MM.1S (cell line): Measurements from ENCODE around the gene MECP2.

Experiments used
- DNase-seq: peaks from one replicate; pipeline ENCODE4 v3.0.0-alpha.2; 2015
- H2AFZ ChIP-seq: fragments of 300-600 bp; sonication (generic); 2 replicates; pipeline ENCODE4 v1.6.0; 2016; ENCODE audit warnings: antibody characterized with exemption, low read length
- H3F3A ChIP-seq: fragments of 300-600 bp; sonication (generic); 2 replicates; pipeline ENCODE4 v1.6.1; 2016; ENCODE audit warnings: mild to moderate bottlenecking, antibody characterized with exemption, low read length, moderate library complexity, mixed read lengths; ENCODE audit not compliant: insufficient read depth
- H3K27ac ChIP-seq: fragments of 300-600 bp; sonication (generic); 2 replicates; pipeline ENCODE4 v1.5.1; 2016; ENCODE audit warnings: mild to moderate bottlenecking, low read length
- H3K27me3 ChIP-seq: fragments of 300-600 bp; sonication (generic); replicated peaks from 2 replicates; pipeline ENCODE4 v1.6.0; 2016; ENCODE audit warnings: low read length; ENCODE audit not compliant: insufficient read depth
- H3K36me3 ChIP-seq: fragments of 300-600 bp; sonication (generic); replicated peaks from 2 replicates; pipeline ENCODE4 v1.6.1; 2016; ENCODE audit warnings: mild to moderate bottlenecking, low read length, mixed read lengths; ENCODE audit not compliant: insufficient read depth
- H3K4me1 ChIP-seq: fragments of 300-600 bp; sonication (generic); 2 replicates; pipeline ENCODE4 v1.6.1; 2016; ENCODE audit warnings: low read length, mixed read lengths
- H3K4me2 ChIP-seq: fragments of 300-600 bp; sonication (generic); 2 replicates; pipeline ENCODE4 v1.6.0; 2016; ENCODE audit warnings: low read depth, low read length
- H3K4me3 ChIP-seq: fragments of 300-600 bp; sonication (generic); 2 replicates; pipeline ENCODE4 v1.5.1; 2016; ENCODE audit warnings: low read length, mixed read lengths
- H3K79me2 ChIP-seq: fragments of 300-600 bp; sonication (generic); 2 replicates; pipeline ENCODE4 v1.6.1; 2016; ENCODE audit warnings: mixed run types, low read length, mixed read lengths
- H3K9ac ChIP-seq: fragments of 300-600 bp; sonication (generic); 2 replicates; pipeline ENCODE4 v1.6.1; 2016; ENCODE audit warnings: low read length, mixed read lengths
- H3K9me2 ChIP-seq: fragments of 300-600 bp; sonication (generic); replicated peaks from 2 replicates; pipeline ENCODE4 v1.6.1; 2016; ENCODE audit warnings: mild to moderate bottlenecking, low read length, mixed read lengths; ENCODE audit not compliant: insufficient read depth
- H3K9me3 ChIP-seq: fragments of 300-600 bp; sonication (generic); replicated peaks from 2 replicates; pipeline ENCODE4 v1.6.1; 2016; ENCODE audit warnings: mild to moderate bottlenecking, low read length, mixed read lengths; ENCODE audit not compliant: insufficient read depth
- H4K20me1 ChIP-seq: fragments of 300-600 bp; sonication (generic); 2 replicates; pipeline ENCODE4 v1.6.1; 2016; ENCODE audit warnings: mild to moderate bottlenecking, low read length, moderate library complexity, mixed read lengths; ENCODE audit not compliant: insufficient read depth
- EZH2 ChIP-seq: fragments of 300-600 bp; sonication (generic); optimal IDR thresholded peaks from 2 replicates; pipeline ENCODE3; 2017; ENCODE audit warnings: low read depth, mild to moderate bottlenecking, antibody characterized with exemption, low read length, mixed read lengths
- EZH2phosphoT487 ChIP-seq: fragments of 300-600 bp; sonication (generic); IDR thresholded peaks from 2 replicates; pipeline ENCODE4 v1.6.1; 2018; ENCODE audit warnings: antibody characterized with exemption, low read length
- TF ChIP-seq, protein P1 (sequence below): fragments of 300-600 bp; sonication (generic); IDR thresholded peaks from 2 replicates; pipeline ENCODE4 v1.5.1; 2016; ENCODE audit warnings: antibody characterized with exemption, low read length, mixed read lengths

Gene MECP2

DNA sequence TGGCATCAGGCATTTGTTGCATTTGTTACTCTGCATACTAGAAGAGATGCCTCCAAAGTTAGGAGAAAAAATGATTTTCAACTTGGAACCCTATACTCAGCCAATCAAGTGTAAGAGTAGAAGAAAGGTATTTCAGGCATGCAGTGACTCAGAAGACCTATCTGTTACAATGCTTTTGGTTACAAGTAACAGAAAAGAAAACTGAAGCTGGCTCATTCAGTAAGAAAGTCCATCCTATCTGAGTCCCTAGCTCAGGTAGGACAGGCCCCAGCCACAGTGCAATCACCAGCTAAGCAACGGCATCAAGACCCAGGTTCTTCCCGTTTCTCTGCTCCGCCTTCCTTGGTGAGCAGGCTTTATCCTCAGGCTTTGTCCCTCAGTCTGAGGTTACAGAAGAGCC, 23.3 kb downstream of the MECP2 start:
- Histone ChIP-seq H3K79me2 (peaks cover 72% of the 10 kb centered on the region), H4K20me1 (no peaks in the 10 kb centered on the region), H3K9ac (no peak overlapping the region), H3K27me3 (no peaks in the 10 kb centered on the region), H3K9me2 (no peaks in the 10 kb centered on the region), H2AFZ (no peak overlapping the region), H3F3A (no peaks in the 10 kb centered on the region), H3K4me3 (no peak overlapping the region), H3K4me2 (no peak overlapping the region), H3K36me3 (no peaks in the 10 kb centered on the region), H3K27ac (no peak overlapping the region), H3K4me1 (no peaks in the 10 kb centered on the region), H3K9me3 (no peaks in the 10 kb centered on the region)
- TF ChIP-seq EZH2 = no peak
- TF ChIP-seq EZH2phosphoT487 = no peak
- TF ChIP-seq, protein P1, sequence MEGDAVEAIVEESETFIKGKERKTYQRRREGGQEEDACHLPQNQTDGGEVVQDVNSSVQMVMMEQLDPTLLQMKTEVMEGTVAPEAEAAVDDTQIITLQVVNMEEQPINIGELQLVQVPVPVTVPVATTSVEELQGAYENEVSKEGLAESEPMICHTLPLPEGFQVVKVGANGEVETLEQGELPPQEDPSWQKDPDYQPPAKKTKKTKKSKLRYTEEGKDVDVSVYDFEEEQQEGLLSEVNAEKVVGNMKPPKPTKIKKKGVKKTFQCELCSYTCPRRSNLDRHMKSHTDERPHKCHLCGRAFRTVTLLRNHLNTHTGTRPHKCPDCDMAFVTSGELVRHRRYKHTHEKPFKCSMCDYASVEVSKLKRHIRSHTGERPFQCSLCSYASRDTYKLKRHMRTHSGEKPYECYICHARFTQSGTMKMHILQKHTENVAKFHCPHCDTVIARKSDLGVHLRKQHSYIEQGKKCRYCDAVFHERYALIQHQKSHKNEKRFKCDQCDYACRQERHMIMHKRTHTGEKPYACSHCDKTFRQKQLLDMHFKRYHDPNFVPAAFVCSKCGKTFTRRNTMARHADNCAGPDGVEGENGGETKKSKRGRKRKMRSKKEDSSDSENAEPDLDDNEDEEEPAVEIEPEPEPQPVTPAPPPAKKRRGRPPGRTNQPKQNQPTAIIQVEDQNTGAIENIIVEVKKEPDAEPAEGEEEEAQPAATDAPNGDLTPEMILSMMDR = no peak
- DNase-seq = no peak

DNA sequence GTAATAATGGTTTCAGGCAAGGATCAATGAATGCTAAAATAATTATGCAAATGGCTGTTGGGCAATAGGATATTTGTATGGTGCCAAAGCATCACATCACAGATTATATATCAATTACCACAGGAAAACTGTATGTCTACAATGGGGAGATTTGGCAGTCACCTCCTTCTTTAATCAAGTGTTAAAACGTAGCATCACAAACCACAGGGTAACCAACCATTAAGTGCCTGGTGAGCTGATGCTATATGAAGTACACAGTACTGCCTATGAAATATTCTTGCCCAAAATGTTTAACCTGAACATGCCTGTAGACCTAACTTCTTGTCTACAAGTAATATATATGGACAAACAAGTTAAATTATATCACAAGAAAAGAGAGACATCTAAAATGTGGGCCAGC, 25.3 kb downstream of the MECP2 start:
- H3K27ac ChIP-seq = no peak overlapping the region
- DNase-seq = no peak
- peaks cover 79% of the 10 kb centered on the region for H3K79me2 ChIP-seq
- no peaks in the 10 kb centered on the region for H3F3A ChIP-seq
- H3K27me3 ChIP-seq = no peaks in the 10 kb centered on the region
- no peak overlapping the region for H3K4me2 ChIP-seq
- H3K9me3 ChIP-seq = no peaks in the 10 kb centered on the region
- no peaks in the 10 kb centered on the region for H3K4me1 ChIP-seq
- no peak overlapping the region for H3K4me3 ChIP-seq
- H3K9me2 ChIP-seq = no peaks in the 10 kb centered on the region
- TF ChIP-seq, protein P1 = no peak
- TF ChIP-seq EZH2phosphoT487 (no peak), EZH2 (no peak)
- no peaks in the 10 kb centered on the region for H4K20me1 ChIP-seq
- H3K9ac ChIP-seq = no peak overlapping the region
- no peaks in the 10 kb centered on the region for H3K36me3 ChIP-seq
- H2AFZ ChIP-seq = no peak overlapping the region

DNA sequence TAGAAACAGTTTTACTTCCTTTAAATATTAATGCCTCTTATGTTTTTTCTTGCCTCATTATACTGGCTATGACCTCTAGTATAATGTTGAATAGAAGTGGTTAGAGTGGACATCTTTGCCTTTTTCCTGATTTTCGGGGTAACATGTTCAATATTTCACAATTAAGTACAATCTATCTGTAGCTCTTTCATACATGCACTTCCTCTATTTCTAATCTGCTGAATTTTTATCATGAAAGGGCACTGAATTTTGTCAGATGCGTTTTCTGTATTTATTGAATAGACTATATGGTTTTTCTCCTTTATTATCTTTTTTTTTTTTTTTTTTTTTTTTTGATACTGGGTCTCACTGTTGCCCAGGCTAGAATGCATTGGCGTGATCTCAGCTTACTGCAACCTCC, 29.0 kb downstream of the MECP2 start:
- Histone ChIP-seq H2AFZ (no peak overlapping the region), H3K27me3 (no peaks in the 10 kb centered on the region), H3K36me3 (no peaks in the 10 kb centered on the region), H3K4me3 (no peak overlapping the region), H3K27ac (no peak overlapping the region), H3K79me2 (peaks cover 83% of the 10 kb centered on the region), H3K9ac (no peak overlapping the region), H3F3A (no peaks in the 10 kb centered on the region), H3K9me2 (no peaks in the 10 kb centered on the region), H3K4me2 (no peak overlapping the region), H4K20me1 (no peaks in the 10 kb centered on the region), H3K9me3 (no peaks in the 10 kb centered on the region), H3K4me1 (no peaks in the 10 kb centered on the region)
- DNase-seq = no peak
- TF ChIP-seq EZH2phosphoT487 = no peak
- TF ChIP-seq, protein P1 = no peak
